Caco-2 (cell line): ENCODE data around the gene OSBP. TPM values are rescaled to one million over a fixed set of nuclear protein-coding genes. Genes with fewer than 3 reads are reported as not detected.

Experiments used
- BruUV-seq: library from RNA; stranded (reverse); fragments of 400-500 nt; replicated peaks from 2 replicates; lab custom pipeline; 2021; lab: Mats Ljungman, UMichigan
- CTCF ChIA-PET: fragments of 300-600 bp; sonication (Branson Sonifier 250); formaldehyde crosslinking; loops from one replicate; lab custom pipeline; 2022; ENCODE audit warnings: antibody characterized with exemption; lab: Charles Lee
- POLR2A ChIA-PET: fragments of 300-600 bp; sonication (Branson Sonifier 250); formaldehyde crosslinking; loops from one replicate; lab custom pipeline; 2022; ENCODE audit warnings: antibody characterized with exemption; lab: Charles Lee
- DNase-seq, 2 experiments: peaks; one replicate each; pipeline versions ENCODE4 v3.0.0 to v3.0.0-alpha.2; 2020 to 2022
- H3K27me3 ChIP-seq: replicated peaks from 2 replicates; pipeline ENCODE4 v1.6.0; 2011; ENCODE audit warnings: low read length; ENCODE audit not compliant: control insufficient read depth, insufficient read depth
- H3K36me3 ChIP-seq: 2 replicates; pipeline ENCODE4 v1.5.1; 2011; ENCODE audit warnings: low read length; ENCODE audit not compliant: control insufficient read depth, insufficient read depth
- H3K4me1 ChIP-seq: fragments of 250-450 bp; sonication (Bioruptor Pico); 2 replicates; pipeline ENCODE4 v1.5.1; 2020; ENCODE audit warnings: mild to moderate bottlenecking
- H3K4me3 ChIP-seq: 2 replicates; pipeline ENCODE4 v1.5.1; 2011; ENCODE audit warnings: low read depth, mild to moderate bottlenecking, control low read depth, low read length
- H3K9me3 ChIP-seq: fragments of 250-450 bp; sonication (Bioruptor Pico); 2 replicates; pipeline ENCODE4 v1.5.1; 2020; ENCODE audit warnings: mild to moderate bottlenecking, moderate library complexity
- H3K27ac Mint-ChIP-seq: one replicate; pipeline ENCODE4 v1.8.0; 2022; ENCODE audit warnings: mixed read lengths; ENCODE audit not compliant: unreplicated experiment
- H3K27me3 Mint-ChIP-seq: one replicate; pipeline ENCODE4 v1.8.0; 2022; ENCODE audit warnings: mixed read lengths; ENCODE audit not compliant: insufficient read depth, unreplicated experiment
- H3K36me3 Mint-ChIP-seq: one replicate; pipeline ENCODE4 v1.8.0; 2022; ENCODE audit warnings: mild to moderate bottlenecking, mixed read lengths; ENCODE audit not compliant: insufficient read depth, unreplicated experiment
- H3K4me1 Mint-ChIP-seq: one replicate; pipeline ENCODE4 v1.8.0; 2022; ENCODE audit warnings: low read depth, mixed read lengths; ENCODE audit not compliant: unreplicated experiment
- H3K4me3 Mint-ChIP-seq: one replicate; pipeline ENCODE4 v1.8.0; 2022; ENCODE audit warnings: mild to moderate bottlenecking, moderate library complexity, mixed read lengths; ENCODE audit not compliant: unreplicated experiment
- H3K9me3 Mint-ChIP-seq: one replicate; pipeline ENCODE4 v1.8.0; 2022; ENCODE audit warnings: mixed read lengths; ENCODE audit not compliant: unreplicated experiment
- intact Hi-C: fragments of 100-400 bp; cut with micrococcal nuclease; formaldehyde crosslinking; loops from one replicate; pipeline ENCODE4 v1.10.0; 2022; ENCODE audit not compliant: unreplicated experiment
- total RNA-seq: library from RNA; stranded (reverse); gene quantifications from 2 replicates; pipeline ENCODE4 v1.2.3, GENCODE V29; 2022
- TF ChIP-seq, protein P1 (sequence below), 2 experiments: fragments of 200-600 bp in 1 of 2; IDR thresholded peaks; 1 replicate in 1 of 2; 2 replicates in 1 of 2; pipeline versions ENCODE4 v1.5.1 to v1.8.0; 2011 to 2022; ENCODE audit warnings: antibody characterized with exemption in 1 of 2, control low read depth in 1 of 2, inconsistent platforms in 1 of 2, low read depth in 1 of 2, low read length in 1 of 2, mild to moderate bottlenecking in 1 of 2, moderate library complexity in 1 of 2; ENCODE audit not compliant: insufficient read depth in 1 of 2, severe bottlenecking in 1 of 2, unreplicated experiment in 1 of 2

The OSBP gene
- total RNA-seq, 1 experiment from 2014 or later = 67.5 TPM

DNA sequence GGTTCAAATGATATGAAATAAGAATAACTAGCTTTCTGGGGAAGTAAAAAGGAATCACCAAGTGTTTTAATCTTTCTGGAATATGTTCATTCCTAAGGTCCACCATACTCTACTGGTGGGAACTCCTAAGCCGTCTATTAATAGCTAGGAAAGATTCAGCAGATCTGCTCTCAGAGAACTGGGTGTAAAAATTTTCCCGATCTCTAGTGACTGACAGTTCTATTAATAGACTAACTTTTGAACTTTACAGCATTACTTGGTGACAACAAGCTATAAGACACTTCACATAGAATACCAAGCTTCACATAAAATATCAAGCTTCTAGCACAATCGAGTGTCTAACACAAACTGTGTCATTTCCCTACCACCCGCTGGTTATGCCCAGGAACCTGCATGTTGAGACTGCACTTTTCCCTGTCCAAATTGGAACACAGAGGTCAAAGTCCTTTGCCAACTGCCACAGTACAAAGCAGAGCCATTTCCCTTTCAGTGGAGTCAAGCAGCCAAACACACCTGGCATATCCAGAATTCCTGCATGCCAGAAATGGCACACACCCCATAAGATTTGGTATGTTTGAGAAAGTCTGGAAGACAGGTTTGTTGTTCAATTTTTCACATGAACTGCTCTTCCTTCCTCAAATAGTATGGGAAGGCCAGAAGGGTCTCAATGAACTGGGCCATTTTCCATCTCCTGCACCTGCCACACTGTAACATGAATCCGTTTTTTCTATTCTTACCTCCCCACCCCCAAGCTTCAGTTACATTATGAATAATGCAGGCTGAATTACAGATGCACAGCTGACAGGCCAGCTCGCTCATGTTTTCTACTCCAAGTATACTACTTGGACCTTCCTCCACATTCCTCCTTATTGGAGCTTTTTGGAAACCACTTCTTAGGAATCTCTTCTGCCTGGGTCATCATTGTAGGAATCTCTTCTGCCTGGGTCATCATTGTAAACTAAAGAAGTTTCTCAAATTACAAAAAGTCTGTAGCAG is 3.7 kb downstream of the OSBP start:
- CTCF ChIA-PET = no interaction called here
- DNase-seq = peak; percentile 40 to 46
- TF ChIP-seq, protein P1, sequence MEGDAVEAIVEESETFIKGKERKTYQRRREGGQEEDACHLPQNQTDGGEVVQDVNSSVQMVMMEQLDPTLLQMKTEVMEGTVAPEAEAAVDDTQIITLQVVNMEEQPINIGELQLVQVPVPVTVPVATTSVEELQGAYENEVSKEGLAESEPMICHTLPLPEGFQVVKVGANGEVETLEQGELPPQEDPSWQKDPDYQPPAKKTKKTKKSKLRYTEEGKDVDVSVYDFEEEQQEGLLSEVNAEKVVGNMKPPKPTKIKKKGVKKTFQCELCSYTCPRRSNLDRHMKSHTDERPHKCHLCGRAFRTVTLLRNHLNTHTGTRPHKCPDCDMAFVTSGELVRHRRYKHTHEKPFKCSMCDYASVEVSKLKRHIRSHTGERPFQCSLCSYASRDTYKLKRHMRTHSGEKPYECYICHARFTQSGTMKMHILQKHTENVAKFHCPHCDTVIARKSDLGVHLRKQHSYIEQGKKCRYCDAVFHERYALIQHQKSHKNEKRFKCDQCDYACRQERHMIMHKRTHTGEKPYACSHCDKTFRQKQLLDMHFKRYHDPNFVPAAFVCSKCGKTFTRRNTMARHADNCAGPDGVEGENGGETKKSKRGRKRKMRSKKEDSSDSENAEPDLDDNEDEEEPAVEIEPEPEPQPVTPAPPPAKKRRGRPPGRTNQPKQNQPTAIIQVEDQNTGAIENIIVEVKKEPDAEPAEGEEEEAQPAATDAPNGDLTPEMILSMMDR (IDR thresholded peaks at IDR 0.05; ENCODE audit: insufficient read depth in 1 of 2, low read depth in 1 of 2, low read length in 1 of 2, severe bottlenecking in 1 of 2, unreplicated experiment in 1 of 2) = no peak
- no peaks in the 10 kb centered on the region for H3K9me3 Mint-ChIP-seq
- H3K4me1 Mint-ChIP-seq = peaks cover 22% of the 10 kb centered on the region
- H3K9me3 ChIP-seq = no peaks in the 10 kb centered on the region
- H3K4me3 Mint-ChIP-seq = peak overlapping the region; percentile 30
- H3K4me3 ChIP-seq = no peak overlapping the region
- intact Hi-C loops = no loop called here
- peaks cover 18% of the 10 kb centered on the region for H3K4me1 ChIP-seq
- H3K27ac Mint-ChIP-seq = no peak overlapping the region
- no TSS peak for BruUV-seq
- H3K36me3 ChIP-seq = peaks cover 2% of the 10 kb centered on the region; the same call in 1 of the 2 replicates
- no peaks in the 10 kb centered on the region for H3K27me3 Mint-ChIP-seq
- POLR2A ChIA-PET = interaction anchor here (0.5 to 0.6 kb wide), 2 partner anchors 51 to 165 kb away, joined by 3 to 5 read pairs; no protein-coding TSS in a partner anchor
- H3K36me3 Mint-ChIP-seq = peaks cover 89% of the 10 kb centered on the region
- H3K27me3 ChIP-seq = no peaks in the 10 kb centered on the region

DNA sequence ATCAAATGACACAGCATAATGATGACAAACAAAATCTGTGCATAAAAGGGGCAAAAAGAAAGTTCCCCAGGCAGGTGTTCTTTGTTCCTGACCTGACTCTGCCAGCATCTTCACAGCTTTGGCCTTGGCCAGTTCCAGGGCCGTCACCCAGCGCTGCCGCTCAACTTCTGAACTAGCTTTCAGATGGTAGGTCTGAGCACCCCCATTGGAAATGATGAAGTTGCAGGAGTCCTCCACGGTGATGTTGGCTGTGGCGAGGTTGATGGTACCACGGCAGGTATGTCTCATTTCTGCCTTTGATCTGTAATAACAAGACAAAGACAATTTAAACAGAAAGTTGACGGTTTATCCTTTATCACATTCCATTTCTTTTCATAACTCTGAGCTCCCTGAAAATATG is 5.3 kb downstream of the OSBP start:
- ChIA-PET CTCF (no interaction called here), POLR2A (no interaction called here)
- Histone ChIP-seq H3K27me3 (no peaks in the 10 kb centered on the region), H3K4me1 (peaks cover 17% of the 10 kb centered on the region), H3K9me3 (no peaks in the 10 kb centered on the region), H3K4me3 (no peak overlapping the region), H3K36me3 (peaks cover 2% of the 10 kb centered on the region; the same call in 1 of the 2 replicates)
- peaks cover 89% of the 10 kb centered on the region for H3K36me3 Mint-ChIP-seq
- H3K4me3 Mint-ChIP-seq = no peak overlapping the region
- BruUV-seq = no TSS peak
- DNase-seq = no peak
- intact Hi-C loops = no loop called here
- H3K9me3 Mint-ChIP-seq = no peaks in the 10 kb centered on the region
- TF ChIP-seq, protein P1 (IDR thresholded peaks at IDR 0.05; ENCODE audit: insufficient read depth in 1 of 2, low read depth in 1 of 2, low read length in 1 of 2, severe bottlenecking in 1 of 2, unreplicated experiment in 1 of 2) = no peak
- no peak overlapping the region for H3K27ac Mint-ChIP-seq
- H3K27me3 Mint-ChIP-seq = no peaks in the 10 kb centered on the region
- peaks cover 22% of the 10 kb centered on the region for H3K4me1 Mint-ChIP-seq

DNA sequence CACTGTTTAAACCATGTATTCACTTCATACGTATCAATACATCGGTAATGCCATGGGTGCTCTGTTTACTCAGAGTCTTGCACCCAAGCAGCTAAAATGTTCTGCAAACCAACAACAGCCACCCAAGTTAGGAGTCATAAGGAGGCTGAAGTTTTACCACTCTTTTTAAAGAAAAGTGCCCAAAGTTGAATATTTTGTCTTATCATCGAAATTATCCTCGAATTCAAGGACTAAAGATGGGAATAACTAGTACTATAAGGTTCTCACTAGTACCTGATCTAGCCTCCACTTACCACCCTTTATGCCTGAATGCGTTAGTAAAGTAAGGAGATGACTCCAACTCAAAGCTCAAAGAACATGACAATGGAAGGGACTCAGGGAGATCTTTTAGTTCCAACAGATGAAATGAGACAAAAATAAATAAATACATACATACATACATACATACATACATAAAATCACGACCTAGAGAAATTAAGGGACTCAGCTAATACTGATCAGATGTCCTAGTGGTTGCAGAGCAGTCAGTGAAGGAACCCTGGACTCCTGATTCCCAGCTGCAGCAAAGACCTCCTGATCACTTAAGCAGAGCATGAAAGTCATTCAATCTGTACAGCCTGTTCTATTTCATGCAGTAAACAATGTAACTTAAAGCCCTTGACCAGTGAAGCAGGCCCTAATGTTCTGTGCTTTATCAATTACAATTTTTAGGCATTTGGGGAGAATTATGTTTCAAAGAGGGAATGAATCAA is 7.7 kb downstream of the OSBP start:
- POLR2A ChIA-PET = no interaction called here
- TF ChIP-seq, protein P1 (IDR thresholded peaks at IDR 0.05; ENCODE audit: insufficient read depth in 1 of 2, low read depth in 1 of 2, low read length in 1 of 2, severe bottlenecking in 1 of 2, unreplicated experiment in 1 of 2) = no peak
- Mint-ChIP-seq H3K27me3 (no peaks in the 10 kb centered on the region), H3K4me3 (no peak overlapping the region), H3K27ac (no peak overlapping the region), H3K4me1 (peaks cover 16% of the 10 kb centered on the region), H3K36me3 (peaks cover 95% of the 10 kb centered on the region), H3K9me3 (no peaks in the 10 kb centered on the region)
- H3K4me1 ChIP-seq = peaks cover 13% of the 10 kb centered on the region
- H3K4me3 ChIP-seq = no peak overlapping the region
- no TSS peak for BruUV-seq
- H3K9me3 ChIP-seq = no peaks in the 10 kb centered on the region
- no peak for DNase-seq
- intact Hi-C loops = no loop called here
- H3K36me3 ChIP-seq = peaks cover 4% of the 10 kb centered on the region
- CTCF ChIA-PET = no interaction called here
- H3K27me3 ChIP-seq = no peaks in the 10 kb centered on the region
